WTC11 (cell line): ENCODE results near the gene CGB3. TPM values are rescaled to one million over a fixed set of nuclear protein-coding genes. Genes with fewer than 3 reads are reported as not detected.
"Not testable (repeated sequence)": the region's sequence is repeated elsewhere in the genome, so short reads cannot be mapped to it uniquely, and the experiment has no call there.

ENCODE experiments used
- ATAC-seq: fragments of 200-7000 bp; cut with Tn5 transposase; 2 replicates; pipeline ENCODE4 v1.10.0; 2021; ENCODE audit warnings: mild to moderate bottlenecking, moderate library complexity
- CTCF ChIA-PET: fragments of 300-600 bp; sonication (Branson Sonifier 250); formaldehyde crosslinking; loops from one replicate; lab custom pipeline; 2021; ENCODE audit warnings: antibody characterized with exemption; lab: Charles Lee
- POLR2A ChIA-PET: fragments of 350-600 bp; sonication (Branson Sonifier 250); formaldehyde crosslinking; loops from one replicate; lab custom pipeline; 2021; ENCODE audit warnings: antibody characterized with exemption; lab: Charles Lee
- DNase-seq: peaks from one replicate; pipeline ENCODE4 v3.0.0; 2021; ENCODE audit warnings: low spot score
- H3K27ac Mint-ChIP-seq: 2 replicates; pipeline ENCODE4 v1.8.0; 2021; ENCODE audit warnings: mixed read lengths
- H3K27me3 Mint-ChIP-seq: 2 replicates; pipeline ENCODE4 v1.8.0; 2021; ENCODE audit warnings: low read depth, mild to moderate bottlenecking, moderate library complexity, mixed read lengths
- H3K36me3 Mint-ChIP-seq: 2 replicates; pipeline ENCODE4 v1.8.0; 2021; ENCODE audit warnings: mixed read lengths
- H3K4me1 Mint-ChIP-seq: 2 replicates; pipeline ENCODE4 v1.8.0; 2022; ENCODE audit warnings: mixed read lengths
- H3K4me3 Mint-ChIP-seq: 2 replicates; pipeline ENCODE4 v1.8.0; 2021; ENCODE audit warnings: mild to moderate bottlenecking, moderate library complexity, mixed read lengths
- H3K9me3 Mint-ChIP-seq: 2 replicates; pipeline ENCODE4 v1.8.0; 2021; ENCODE audit warnings: mixed read lengths
- CTCF ChIP-seq: fragments of 200-600 bp; IDR thresholded peaks from 2 replicates; pipeline ENCODE4 v1.8.0; 2022; ENCODE audit warnings: antibody characterized with exemption
- E2F1 ChIP-seq: sonication (generic); formaldehyde crosslinking; IDR thresholded peaks from 2 replicates; pipeline ENCODE4 v1.8.0; 2022; ENCODE audit warnings: mild to moderate bottlenecking, missing genetic modification reagents
- FOXP1 ChIP-seq: sonication (generic); formaldehyde crosslinking; IDR thresholded peaks from 2 replicates; pipeline ENCODE4 v1.8.0; 2022; ENCODE audit warnings: missing genetic modification reagents, mild to moderate bottlenecking, moderate library complexity, borderline replicate concordance
- IRF2 ChIP-seq: sonication (generic); formaldehyde crosslinking; IDR thresholded peaks from 2 replicates; pipeline ENCODE4 v1.8.0; 2022; ENCODE audit warnings: low read depth, missing genetic modification reagents, borderline replicate concordance
- NR1H2 ChIP-seq: sonication (generic); formaldehyde crosslinking; IDR thresholded peaks from 2 replicates; pipeline ENCODE4 v1.9.0; 2021; ENCODE audit warnings: mild to moderate bottlenecking, moderate library complexity, missing genetic modification reagents
- NR2C2 ChIP-seq: sonication (generic); formaldehyde crosslinking; IDR thresholded peaks from 2 replicates; pipeline ENCODE4 v1.8.0; 2022; ENCODE audit warnings: mild to moderate bottlenecking, missing genetic modification reagents
- NR3C1 ChIP-seq: sonication (generic); formaldehyde crosslinking; conservative IDR thresholded peaks from 2 replicates; pipeline ENCODE4 v1.8.1; 2023; ENCODE audit warnings: low read depth, mild to moderate bottlenecking, missing genetic modification reagents
- RELA ChIP-seq: sonication (generic); formaldehyde crosslinking; IDR thresholded peaks from 2 replicates; pipeline ENCODE4 v1.8.1; 2022; ENCODE audit warnings: missing genetic modification reagents, mild to moderate bottlenecking, borderline replicate concordance
- SOX15 ChIP-seq: fragments of 250-450 bp; sonication (Bioruptor Pico); IDR thresholded peaks from 2 replicates; pipeline ENCODE4 v1.9.0; 2021; ENCODE audit warnings: mild to moderate bottlenecking
- TEAD4 ChIP-seq: sonication (generic); formaldehyde crosslinking; IDR thresholded peaks from 2 replicates; pipeline ENCODE4 v1.8.0; 2022; ENCODE audit warnings: mild to moderate bottlenecking, missing genetic modification reagents
- TP53 ChIP-seq: sonication (generic); formaldehyde crosslinking; IDR thresholded peaks from 2 replicates; pipeline ENCODE4 v1.8.1; 2023; ENCODE audit warnings: mild to moderate bottlenecking, missing genetic modification reagents
- USF2 ChIP-seq: sonication (generic); formaldehyde crosslinking; IDR thresholded peaks from 2 replicates; pipeline ENCODE4 v1.8.1; 2023; ENCODE audit warnings: mild to moderate bottlenecking, missing genetic modification reagents, moderate library complexity
- total RNA-seq: library from RNA; stranded (reverse); gene quantifications from 3 replicates; pipeline ENCODE4 v1.2.3, GENCODE V29; 2021

CGB3 gene
- total RNA-seq, 1 experiment from 2014 or later, result not detected

GRCh38 chr19:49056101-49056901, 32.2 kb upstream of the CGB3 start (continued):
- TF ChIP-seq NR2C2 (no peak), NR3C1 (CRISPR knock-in tag) (no peak), TEAD4 (CRISPR knock-in tag) (no peak), NR1H2 (no peak)

GRCh38 chr19:49050376-49051033, 26.4 kb upstream of the CGB3 start:
- H3K27ac Mint-ChIP-seq, POLR2A ChIA-PET, H3K4me3 Mint-ChIP-seq, ATAC-seq, H3K9me3 Mint-ChIP-seq, H3K36me3 Mint-ChIP-seq, CTCF ChIA-PET, DNase-seq, H3K4me1 Mint-ChIP-seq: not testable (repeated sequence)
- peaks cover 30% of the 10 kb centered on the region for H3K27me3 Mint-ChIP-seq

GRCh38 chr19:49049834-49050233, 25.7 kb upstream of the CGB3 start:
- peaks cover 27% of the 10 kb centered on the region for H3K27me3 Mint-ChIP-seq
- not testable (repeated sequence) for H3K9me3 Mint-ChIP-seq

GRCh38 chr19:49049011-49049410, 24.9 kb upstream of the CGB3 start, which contains the start of gene CGB8:
CGB8 (minus strand) TSS chr19:49049111; CDS start chr19:49048739, 372 bp downstream.
- H3K4me1 Mint-ChIP-seq, H3K4me3 Mint-ChIP-seq, H3K36me3 Mint-ChIP-seq, CTCF ChIA-PET, ATAC-seq, H3K27ac Mint-ChIP-seq, H3K9me3 Mint-ChIP-seq, DNase-seq, POLR2A ChIA-PET: not testable (repeated sequence)
- peaks cover 23% of the 10 kb centered on the region for H3K27me3 Mint-ChIP-seq

More at GRCh38 chr19:49049834-49050233, 25.7 kb upstream of the CGB3 start:
- H3K4me1 Mint-ChIP-seq, H3K4me3 Mint-ChIP-seq, H3K36me3 Mint-ChIP-seq, CTCF ChIA-PET, POLR2A ChIA-PET, H3K27ac Mint-ChIP-seq, DNase-seq, ATAC-seq: not testable (repeated sequence)

- CTCF ChIA-PET, H3K4me1 Mint-ChIP-seq, DNase-seq, H3K4me3 Mint-ChIP-seq, ATAC-seq, H3K27me3 Mint-ChIP-seq, POLR2A ChIA-PET, H3K9me3 Mint-ChIP-seq, H3K27ac Mint-ChIP-seq, H3K36me3 Mint-ChIP-seq: not testable (repeated sequence)
Measured at GRCh38 chr19:49043548-49043947, 19.4 kb upstream of the CGB3 start, which contains the start of gene CGB5. CGB5 (plus strand) TSS chr19:49043848; CDS start chr19:49044210, 362 bp downstream.

GRCh38 chr19:49042666-49043065, 18.5 kb upstream of the CGB3 start:
- H3K27me3 Mint-ChIP-seq, ATAC-seq, H3K4me1 Mint-ChIP-seq, H3K27ac Mint-ChIP-seq, CTCF ChIA-PET, H3K4me3 Mint-ChIP-seq, H3K36me3 Mint-ChIP-seq, DNase-seq, H3K9me3 Mint-ChIP-seq, POLR2A ChIA-PET: not testable (repeated sequence)

GRCh38 chr19:49042177-49042576, 18.0 kb upstream of the CGB3 start:
- ATAC-seq (no peak), DNase-seq (no peak)
- Mint-ChIP-seq H3K36me3 (no peaks in the 10 kb centered on the region), H3K27ac (no peak overlapping the region), H3K4me3 (no peak overlapping the region), H3K4me1 (no peaks in the 10 kb centered on the region), H3K9me3 (no peaks in the 10 kb centered on the region), H3K27me3 (peaks cover 10% of the 10 kb centered on the region)
- ChIA-PET CTCF (no interaction called here), POLR2A (no interaction called here)
- TF ChIP-seq USF2 (CRISPR knock-in tag), result no peak
- no peak for TF ChIP-seq TP53 (CRISPR knock-in tag)
- no peak for TF ChIP-seq CTCF
- no peak for TF ChIP-seq FOXP1
- no peak for TF ChIP-seq RELA (CRISPR knock-in tag)
- no peak for TF ChIP-seq E2F1
- no peak for TF ChIP-seq SOX15 (CRISPR knock-in tag)
- no peak for TF ChIP-seq IRF2
